GM23248 (cell line): Measurements from ENCODE around the gene CYP39A1.

Experiments used
- EZH2 ChIP-seq: fragments of 200-600 bp; sonication (generic); IDR thresholded peaks from 2 replicates; pipeline ENCODE4 v1.6.1; 2018; ENCODE audit warnings: antibody characterized with exemption, mild to moderate bottlenecking; ENCODE audit not compliant: insufficient read depth, poor library complexity, severe bottlenecking
- EZH2phosphoT487 ChIP-seq: fragments of 200-600 bp; sonication (generic); IDR thresholded peaks from 2 replicates; pipeline ENCODE4 v1.6.1; 2018; ENCODE audit warnings: antibody characterized with exemption, moderate library complexity, mild to moderate bottlenecking, low read depth; ENCODE audit not compliant: insufficient read depth

DNA sequence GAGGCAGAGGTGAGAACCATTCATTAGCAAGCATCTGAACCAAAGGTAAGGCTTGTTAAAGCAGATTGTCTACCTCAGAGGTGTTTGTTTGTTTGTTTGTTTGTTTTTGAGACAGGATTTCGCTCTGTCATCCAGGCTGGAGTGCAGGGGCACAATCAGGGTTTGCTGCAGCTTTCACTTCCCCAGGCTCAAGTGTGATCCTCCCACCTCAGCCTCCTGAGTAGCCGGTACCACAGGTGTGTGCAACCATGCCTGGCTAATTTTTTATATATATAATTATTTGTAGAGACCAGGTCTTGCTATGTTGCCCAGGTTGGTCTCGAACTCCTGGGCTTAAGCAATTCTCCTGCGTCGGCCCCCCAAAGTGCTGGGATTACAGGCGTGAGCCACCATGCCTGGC, 17.2 kb downstream of the CYP39A1 start:
- TF ChIP-seq EZH2 (no peak), EZH2phosphoT487 (no peak)
